ENCODE measurements around the gene PTPRN2.
"Not testable (repeated sequence)": the region's sequence is repeated elsewhere in the genome, so short reads cannot be mapped to it uniquely, and the experiment has no call there.

Gene PTPRN2

DNA sequence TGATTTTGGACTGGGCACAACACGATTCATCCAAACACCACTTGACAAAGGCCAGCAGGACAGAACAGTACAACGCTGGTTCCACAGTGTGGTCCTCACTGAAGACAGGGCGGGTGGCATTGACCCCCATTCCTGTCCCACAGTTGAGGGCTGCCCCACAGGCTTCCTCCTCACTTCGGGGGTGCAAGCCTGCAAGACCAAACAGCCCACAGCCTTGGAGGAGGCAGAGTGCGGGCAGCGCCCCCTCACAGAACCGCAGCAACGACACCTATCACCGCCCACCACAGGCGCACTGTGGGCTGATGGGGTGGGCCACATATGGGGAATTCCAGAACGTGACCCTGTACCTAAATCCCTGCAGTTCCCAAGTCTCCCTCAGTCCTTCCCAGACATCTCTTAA, 70.6 kb downstream of the PTPRN2 start:
- Histone ChIP-seq H3K4me3 (ENCODE audit: low read depth in 1 of 2, low read length in 2 of 2) (no peak overlapping the region), H3K36me3 (ENCODE audit: insufficient read depth, low read length) (no peaks in the 10 kb centered on the region), H3K9ac (ENCODE audit: low read length) (no peak overlapping the region), H3K9me3 (ENCODE audit: low read length) (peaks cover 4% of the 10 kb centered on the region), H3K27me3 (ENCODE audit: control insufficient read depth in 1 of 2, insufficient read depth in 2 of 2, low read length in 2 of 2) (no peaks in the 10 kb centered on the region), H3K27ac (ENCODE audit: low read depth, low read length) (no peak overlapping the region), H3K4me1 (ENCODE audit: insufficient read depth, low read length) (no peaks in the 10 kb centered on the region)

DNA sequence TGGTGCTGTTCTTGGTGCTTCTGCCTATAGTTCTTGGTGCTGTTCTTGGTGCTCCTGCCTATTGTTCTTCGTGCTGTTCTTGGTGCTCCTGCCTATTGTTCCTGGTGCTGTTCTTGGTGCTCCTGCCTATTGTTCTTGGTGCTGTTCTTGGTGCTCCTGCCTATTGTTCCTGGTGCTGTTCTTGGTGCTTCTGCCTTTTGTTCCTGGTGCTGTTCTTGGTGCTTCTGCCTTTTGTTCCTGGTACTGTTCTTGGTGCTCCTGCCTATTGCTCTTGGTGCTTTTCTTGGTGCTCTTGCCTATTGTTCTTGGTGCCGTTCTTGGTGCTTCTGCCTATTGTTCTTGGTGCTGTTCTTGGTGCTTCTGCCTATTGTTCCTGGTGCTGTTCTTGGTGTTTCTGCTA, 71.1 kb downstream of the PTPRN2 start:
- peaks cover 4% of the 10 kb centered on the region for H3K9me3 ChIP-seq (ENCODE audit: low read length)
- H3K36me3 ChIP-seq (ENCODE audit: insufficient read depth, low read length): no peaks in the 10 kb centered on the region
- H3K4me3 ChIP-seq (ENCODE audit: low read depth in 1 of 2, low read length in 2 of 2): no peak overlapping the region
- H3K4me1 ChIP-seq (ENCODE audit: insufficient read depth, low read length): no peaks in the 10 kb centered on the region
- H3K27me3 ChIP-seq (ENCODE audit: control insufficient read depth in 1 of 2, insufficient read depth in 2 of 2, low read length in 2 of 2): no peaks in the 10 kb centered on the region
- H3K27ac ChIP-seq (ENCODE audit: low read depth, low read length): no peak overlapping the region
- H3K9ac ChIP-seq (ENCODE audit: low read length): no peak overlapping the region

DNA sequence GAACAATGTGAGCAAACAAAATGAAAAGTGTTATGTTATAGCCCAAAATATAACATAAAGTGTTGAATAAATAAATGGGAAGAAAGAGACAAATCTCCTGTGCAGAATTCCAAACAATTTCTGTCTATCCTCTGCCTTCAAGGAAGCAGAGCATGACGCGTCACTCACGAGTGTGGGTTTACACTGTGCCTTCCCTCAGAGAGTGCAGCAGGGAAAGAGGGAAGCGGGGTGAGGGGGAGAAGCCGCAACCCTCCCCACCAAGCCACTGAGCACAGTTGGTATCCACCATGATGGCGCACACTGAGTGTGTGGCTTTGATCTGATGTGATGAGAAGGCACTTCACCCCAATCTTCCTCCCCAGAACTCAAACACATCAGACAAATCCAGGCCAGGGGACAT, 74.8 kb downstream of the PTPRN2 start:
- Histone ChIP-seq H3K4me1 (ENCODE audit: insufficient read depth, low read length) (no peaks in the 10 kb centered on the region), H3K27ac (ENCODE audit: low read depth, low read length) (no peak overlapping the region), H3K27me3 (ENCODE audit: control insufficient read depth in 1 of 2, insufficient read depth in 2 of 2, low read length in 2 of 2) (no peaks in the 10 kb centered on the region), H3K9ac (ENCODE audit: low read length) (no peak overlapping the region), H3K36me3 (ENCODE audit: insufficient read depth, low read length) (no peaks in the 10 kb centered on the region), H3K9me3 (ENCODE audit: low read length) (peaks cover 4% of the 10 kb centered on the region), H3K4me3 (ENCODE audit: low read depth in 1 of 2, low read length in 2 of 2) (no peak overlapping the region)

DNA sequence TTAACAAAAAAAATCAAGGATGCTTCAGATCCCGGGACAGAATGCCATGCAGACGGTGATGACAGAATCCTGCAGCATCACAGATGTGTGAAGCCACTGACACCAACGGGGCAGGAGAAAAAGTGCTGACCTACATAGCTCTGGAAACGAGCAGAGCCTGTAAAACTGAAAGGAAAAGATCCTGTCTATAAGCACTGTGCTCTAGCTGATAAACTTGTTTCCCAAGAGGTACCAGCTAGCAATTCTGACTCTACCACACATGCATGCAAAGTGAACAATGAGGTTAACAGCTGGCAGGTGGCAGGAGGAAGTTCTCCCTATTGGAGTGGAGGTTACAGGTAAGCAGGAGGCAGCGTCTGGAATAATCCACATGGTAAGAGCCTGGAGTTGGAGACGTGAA, 75.6 kb downstream of the PTPRN2 start:
- Histone ChIP-seq H3K27me3 (ENCODE audit: control insufficient read depth in 1 of 2, insufficient read depth in 2 of 2, low read length in 2 of 2) (no peaks in the 10 kb centered on the region), H3K4me1 (ENCODE audit: insufficient read depth, low read length) (no peaks in the 10 kb centered on the region), H3K36me3 (ENCODE audit: insufficient read depth, low read length) (no peaks in the 10 kb centered on the region), H3K27ac (ENCODE audit: low read depth, low read length) (no peak overlapping the region), H3K9ac (ENCODE audit: low read length) (no peak overlapping the region), H3K9me3 (ENCODE audit: low read length) (peaks cover 4% of the 10 kb centered on the region), H3K4me3 (ENCODE audit: low read depth in 1 of 2, low read length in 2 of 2) (no peak overlapping the region)

DNA sequence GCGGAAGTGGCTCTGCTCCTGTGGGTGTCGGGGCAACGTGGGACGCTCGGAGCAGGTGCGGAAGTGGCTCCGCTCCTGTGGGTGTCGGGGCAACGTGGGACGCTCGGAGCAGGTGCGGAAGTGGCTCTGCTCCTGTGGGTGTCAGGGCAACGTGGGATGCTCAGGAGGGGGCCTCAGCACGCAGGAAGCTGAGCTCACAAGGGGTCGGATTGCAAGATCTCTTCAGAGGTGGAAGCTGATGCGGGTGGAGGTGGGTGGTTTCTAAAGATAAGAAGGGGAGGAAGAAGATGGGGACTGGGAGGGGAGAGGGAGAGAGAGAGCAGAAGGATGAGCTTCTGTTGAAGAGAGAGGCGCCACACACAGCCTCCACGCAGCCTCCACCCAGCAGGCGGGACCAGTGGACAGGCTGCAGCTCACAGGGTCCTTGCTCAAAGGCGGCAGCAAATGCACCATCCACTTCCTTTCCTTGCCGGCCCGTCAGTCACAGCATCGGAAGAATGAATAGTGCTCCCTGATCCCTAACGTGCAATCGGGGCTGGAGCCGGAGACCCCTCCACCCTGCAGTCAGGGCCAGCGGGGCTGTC, 78.7 kb downstream of the PTPRN2 start:
- Histone ChIP-seq H3K9ac (ENCODE audit: low read length) (no peak overlapping the region), H3K9me3 (ENCODE audit: low read length) (peaks cover 4% of the 10 kb centered on the region), H3K27me3 (ENCODE audit: control insufficient read depth in 1 of 2, insufficient read depth in 2 of 2, low read length in 2 of 2) (no peaks in the 10 kb centered on the region), H3K27ac (ENCODE audit: low read depth, low read length) (no peak overlapping the region), H3K36me3 (ENCODE audit: insufficient read depth, low read length) (no peaks in the 10 kb centered on the region), H3K4me3 (ENCODE audit: low read depth in 1 of 2, low read length in 2 of 2) (no peak overlapping the region), H3K4me1 (ENCODE audit: insufficient read depth, low read length) (no peaks in the 10 kb centered on the region)

DNA sequence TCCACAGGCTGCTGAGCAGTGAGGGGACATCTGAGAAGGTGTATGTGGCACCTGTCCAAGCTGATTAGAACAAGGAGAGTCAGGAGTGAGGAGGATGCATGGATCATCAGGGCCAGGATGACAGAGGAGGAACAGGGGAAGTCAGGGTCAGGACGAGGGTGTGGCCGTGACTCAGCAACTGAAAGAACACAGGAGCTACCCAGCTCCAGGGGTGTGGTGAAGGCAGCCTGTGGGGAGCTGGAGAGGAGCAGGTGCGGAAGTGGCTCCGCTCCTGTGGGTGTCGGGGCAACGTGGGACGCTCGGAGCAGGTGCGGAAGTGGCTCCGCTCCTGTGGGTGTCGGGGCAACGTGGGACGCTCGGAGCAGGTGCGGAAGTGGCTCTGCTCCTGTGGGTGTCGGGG, 79.3 kb downstream of the PTPRN2 start:
- H3K9ac ChIP-seq (ENCODE audit: low read length); H3K36me3 ChIP-seq (ENCODE audit: insufficient read depth, low read length); H3K9me3 ChIP-seq (ENCODE audit: low read length); H3K27ac ChIP-seq (ENCODE audit: low read depth, low read length); H3K27me3 ChIP-seq (ENCODE audit: control insufficient read depth in 1 of 2, insufficient read depth in 2 of 2, low read length in 2 of 2); H3K4me1 ChIP-seq (ENCODE audit: insufficient read depth, low read length); H3K4me3 ChIP-seq (ENCODE audit: low read depth in 1 of 2, low read length in 2 of 2): not testable (repeated sequence)

DNA sequence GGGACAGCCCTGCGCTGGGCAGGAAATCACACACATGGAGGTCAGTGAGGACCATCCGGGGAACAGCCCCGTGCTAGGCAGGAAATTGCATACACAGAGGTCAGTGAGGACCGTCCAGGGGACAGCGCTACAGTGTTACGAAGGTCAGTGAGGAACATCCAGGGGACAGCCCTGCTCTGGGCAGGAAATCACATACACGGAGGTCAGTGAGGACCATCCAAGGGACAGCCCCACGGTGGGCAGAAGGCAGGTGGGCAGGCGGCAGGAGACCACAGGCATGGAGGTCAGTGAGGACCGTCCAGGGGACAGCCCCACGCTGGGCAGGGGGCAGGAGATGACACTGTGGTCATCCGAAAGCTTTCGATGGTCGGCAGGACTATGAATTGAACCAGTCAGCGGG, 79.7 kb downstream of the PTPRN2 start:
- peaks cover 4% of the 10 kb centered on the region for H3K9me3 ChIP-seq (ENCODE audit: low read length)
- no peaks in the 10 kb centered on the region for H3K36me3 ChIP-seq (ENCODE audit: insufficient read depth, low read length)
- H3K27me3 ChIP-seq (ENCODE audit: control insufficient read depth in 1 of 2, insufficient read depth in 2 of 2, low read length in 2 of 2): no peaks in the 10 kb centered on the region
- no peak overlapping the region for H3K27ac ChIP-seq (ENCODE audit: low read depth, low read length)
- no peak overlapping the region for H3K9ac ChIP-seq (ENCODE audit: low read length)
- H3K4me3 ChIP-seq (ENCODE audit: low read depth in 1 of 2, low read length in 2 of 2): no peak overlapping the region
- H3K4me1 ChIP-seq (ENCODE audit: insufficient read depth, low read length): no peaks in the 10 kb centered on the region

DNA sequence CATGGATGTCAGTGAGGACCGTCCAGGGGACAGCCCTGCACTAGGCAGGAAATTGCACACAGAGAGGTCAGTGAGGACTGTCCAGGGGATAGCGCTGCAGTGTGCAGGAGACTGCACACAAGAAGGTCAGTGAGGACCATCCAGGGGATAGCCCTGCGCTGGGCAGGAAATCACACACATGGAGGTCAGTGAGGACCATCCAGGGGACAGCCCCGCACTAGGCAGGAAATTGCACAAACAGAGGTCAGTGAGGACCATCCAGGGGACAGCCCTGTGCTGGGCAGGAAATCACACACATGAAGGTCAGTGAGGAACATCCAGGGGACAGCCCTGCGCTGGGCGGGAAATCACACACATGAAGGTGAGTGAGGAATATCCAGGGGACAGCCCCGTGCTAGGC, 80.4 kb downstream of the PTPRN2 start:
- not testable (repeated sequence) for H3K9ac ChIP-seq (ENCODE audit: low read length); H3K27ac ChIP-seq (ENCODE audit: low read depth, low read length); H3K27me3 ChIP-seq (ENCODE audit: control insufficient read depth in 1 of 2, insufficient read depth in 2 of 2, low read length in 2 of 2); H3K4me3 ChIP-seq (ENCODE audit: low read depth in 1 of 2, low read length in 2 of 2); H3K9me3 ChIP-seq (ENCODE audit: low read length); H3K36me3 ChIP-seq (ENCODE audit: insufficient read depth, low read length); H3K4me1 ChIP-seq (ENCODE audit: insufficient read depth, low read length)

DNA sequence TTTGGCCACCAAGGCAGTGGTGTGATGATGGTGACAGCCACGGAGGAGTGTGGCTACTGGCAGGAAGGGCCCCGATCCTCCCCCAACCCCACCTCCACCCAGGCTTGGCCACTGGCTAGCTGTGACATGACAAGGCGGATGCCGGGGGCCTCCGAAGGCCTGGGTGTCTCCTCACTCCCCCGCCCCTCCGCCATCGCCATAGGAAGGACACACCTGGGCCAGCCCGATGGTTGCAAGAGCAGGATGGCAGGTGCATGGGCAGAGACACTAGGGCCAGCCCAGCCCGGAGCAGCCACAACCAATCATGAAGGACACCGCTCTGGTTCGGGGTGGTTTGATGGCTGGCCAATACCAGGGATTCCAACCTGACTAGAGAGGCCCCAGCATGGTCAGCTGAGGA, 81.0 kb downstream of the PTPRN2 start:
- Histone ChIP-seq H3K27me3 (ENCODE audit: control insufficient read depth in 1 of 2, insufficient read depth in 2 of 2, low read length in 2 of 2) (no peaks in the 10 kb centered on the region), H3K27ac (ENCODE audit: low read depth, low read length) (no peak overlapping the region), H3K36me3 (ENCODE audit: insufficient read depth, low read length) (no peaks in the 10 kb centered on the region), H3K4me3 (ENCODE audit: low read depth in 1 of 2, low read length in 2 of 2) (no peak overlapping the region), H3K9me3 (ENCODE audit: low read length) (no peaks in the 10 kb centered on the region), H3K4me1 (ENCODE audit: insufficient read depth, low read length) (no peaks in the 10 kb centered on the region), H3K9ac (ENCODE audit: low read length) (no peak overlapping the region)

DNA sequence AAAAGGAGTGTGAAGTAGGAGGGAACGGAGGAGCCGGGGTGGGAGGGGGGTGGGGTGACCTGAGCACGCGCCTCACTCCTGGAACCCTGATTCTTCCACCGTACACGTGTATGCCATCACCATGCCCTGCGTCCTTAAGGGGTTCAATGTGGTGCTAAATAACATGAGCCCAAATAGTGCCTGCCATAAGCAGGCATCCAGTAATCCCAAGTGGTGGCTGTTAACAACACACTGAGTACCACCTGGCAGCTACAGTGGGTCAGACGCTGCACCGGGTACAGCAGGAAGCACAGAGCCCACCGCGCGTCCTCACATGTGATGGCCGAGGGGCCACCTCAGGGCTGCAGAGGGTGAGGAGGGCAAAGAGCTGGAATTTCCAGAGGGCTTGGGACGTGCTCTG, 81.9 kb downstream of the PTPRN2 start:
- H3K9me3 ChIP-seq (ENCODE audit: low read length): no peaks in the 10 kb centered on the region
- H3K27me3 ChIP-seq (ENCODE audit: control insufficient read depth in 1 of 2, insufficient read depth in 2 of 2, low read length in 2 of 2): no peaks in the 10 kb centered on the region
- no peak overlapping the region for H3K4me3 ChIP-seq (ENCODE audit: low read depth in 1 of 2, low read length in 2 of 2)
- H3K9ac ChIP-seq (ENCODE audit: low read length): no peak overlapping the region
- no peaks in the 10 kb centered on the region for H3K4me1 ChIP-seq (ENCODE audit: insufficient read depth, low read length)
- H3K27ac ChIP-seq (ENCODE audit: low read depth, low read length): no peak overlapping the region
- H3K36me3 ChIP-seq (ENCODE audit: insufficient read depth, low read length): no peaks in the 10 kb centered on the region

DNA sequence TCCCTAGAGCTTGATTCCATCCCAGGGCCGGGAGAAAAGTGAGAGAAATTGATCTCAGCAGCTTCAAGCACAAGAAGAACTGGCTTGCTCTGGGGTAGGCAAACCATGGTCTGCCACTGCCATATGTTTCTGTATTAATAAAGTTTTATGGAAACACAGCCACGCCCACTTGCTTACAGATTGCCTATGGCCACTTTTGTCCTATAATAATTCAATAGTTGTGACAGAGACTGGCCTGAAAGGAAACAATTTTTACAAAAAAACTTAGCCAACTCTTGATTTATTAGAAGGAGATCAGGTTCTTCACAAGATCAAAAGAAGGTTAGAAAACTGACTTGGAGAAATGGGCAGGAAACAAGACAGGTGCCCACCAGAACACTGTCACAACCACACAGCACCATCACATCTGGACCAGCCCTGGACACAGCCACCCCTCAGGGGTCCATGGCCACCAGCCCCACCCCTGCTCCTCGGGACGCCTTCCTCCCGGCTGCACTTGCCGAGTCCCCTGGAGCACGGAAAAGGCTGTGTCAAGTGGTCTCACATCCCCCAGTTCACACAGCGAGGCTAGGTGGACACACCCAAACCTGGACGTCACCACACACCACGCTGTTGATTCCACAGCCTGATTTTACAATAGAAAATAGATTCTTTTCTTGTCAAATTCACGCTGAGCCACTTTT, 85.4 kb downstream of the PTPRN2 start:
- Histone ChIP-seq H3K9ac (ENCODE audit: low read length) (no peak overlapping the region), H3K4me3 (ENCODE audit: low read depth in 1 of 2, low read length in 2 of 2) (no peak overlapping the region), H3K27me3 (ENCODE audit: control insufficient read depth in 1 of 2, insufficient read depth in 2 of 2, low read length in 2 of 2) (no peaks in the 10 kb centered on the region), H3K27ac (ENCODE audit: low read depth, low read length) (no peak overlapping the region), H3K36me3 (ENCODE audit: insufficient read depth, low read length) (no peaks in the 10 kb centered on the region), H3K4me1 (ENCODE audit: insufficient read depth, low read length) (no peaks in the 10 kb centered on the region), H3K9me3 (ENCODE audit: low read length) (no peaks in the 10 kb centered on the region)

DNA sequence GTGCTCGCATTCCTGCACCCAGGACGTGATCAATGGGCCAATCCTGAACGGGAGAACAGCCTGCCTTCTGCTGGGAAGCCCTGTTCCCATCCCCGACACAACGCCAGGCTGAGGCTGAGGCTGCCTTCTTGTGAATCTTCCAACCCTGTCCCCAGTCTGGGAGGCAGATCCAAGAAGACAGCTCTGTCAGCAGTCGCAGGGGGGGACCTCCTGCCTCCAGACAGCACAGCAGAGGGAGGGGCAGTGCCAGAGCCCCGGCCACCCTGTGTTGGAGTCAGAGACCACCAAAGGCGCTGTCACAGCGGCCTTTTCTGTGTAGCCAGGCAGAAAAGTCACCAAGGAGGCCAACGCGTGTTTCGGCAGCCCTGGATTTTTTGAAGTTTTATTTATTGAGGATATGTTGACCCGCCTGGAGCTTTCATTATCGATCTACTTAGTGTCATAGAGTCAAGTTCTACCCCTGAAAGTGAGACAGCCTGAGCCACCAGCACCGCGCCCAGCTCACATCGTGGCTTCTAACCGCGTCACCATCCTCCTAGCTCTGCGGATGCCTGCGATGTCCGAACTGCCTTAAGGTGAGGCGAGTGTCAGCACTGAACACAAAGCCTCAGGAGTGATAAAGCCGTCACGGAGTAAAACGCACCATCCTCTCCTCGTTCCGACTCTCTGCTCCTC, 86.1 kb downstream of the PTPRN2 start:
- Histone ChIP-seq H3K27me3 (ENCODE audit: control insufficient read depth in 1 of 2, insufficient read depth in 2 of 2, low read length in 2 of 2) (no peaks in the 10 kb centered on the region), H3K4me3 (ENCODE audit: low read depth in 1 of 2, low read length in 2 of 2) (no peak overlapping the region), H3K27ac (ENCODE audit: low read depth, low read length) (no peak overlapping the region), H3K36me3 (ENCODE audit: insufficient read depth, low read length) (no peaks in the 10 kb centered on the region), H3K4me1 (ENCODE audit: insufficient read depth, low read length) (no peaks in the 10 kb centered on the region), H3K9me3 (ENCODE audit: low read length) (no peaks in the 10 kb centered on the region), H3K9ac (ENCODE audit: low read length) (no peak overlapping the region)

Measured in muscle layer of colon (tissue), 2 donors.